Central memory CD4-positive, alpha-beta T cell (primary cell): ENCODE measurements around the gene GRM8.
"Not testable (repeated sequence)": the region's sequence is repeated elsewhere in the genome, so short reads cannot be mapped to it uniquely, and the experiment has no call there.

Experiments used
- DNase-seq: peaks from one replicate; pipeline ENCODE4 v3.0.0; 2022

GRM8 gene

GRCh38 chr7:127021857-127022256 lies 230.9 kb downstream of the GRM8 start:
- no peak for DNase-seq

- DNase-seq, result no peak
Observed at GRCh38 chr7:127021019-127021738, 231.6 kb downstream of the GRM8 start.

GRCh38 chr7:127018889-127019288 lies 233.9 kb downstream of the GRM8 start:
- no peak for DNase-seq

GRCh38 chr7:127017196-127017595 lies 235.5 kb downstream of the GRM8 start:
- no peak for DNase-seq

GRCh38 chr7:127000725-127001124 lies 252.0 kb downstream of the GRM8 start:
- DNase-seq, result no peak

GRCh38 chr7:126996659-126997058 lies 256.1 kb downstream of the GRM8 start:
- DNase-seq, result no peak

- DNase-seq, result no peak
Observed at GRCh38 chr7:126993626-126994213, 259.0 kb downstream of the GRM8 start.

- no peak for DNase-seq
Observed at GRCh38 chr7:126988022-126988421, 264.7 kb downstream of the GRM8 start.

- no peak for DNase-seq
Observed at GRCh38 chr7:126979722-126980121, 273.0 kb downstream of the GRM8 start.

GRCh38 chr7:126978865-126979264 lies 273.9 kb downstream of the GRM8 start:
- no peak for DNase-seq

GRCh38 chr7:126973066-126973465 lies 279.7 kb downstream of the GRM8 start:
- no peak for DNase-seq

GRCh38 chr7:126972571-126972970 lies 280.2 kb downstream of the GRM8 start:
- DNase-seq, result no peak

- no peak for DNase-seq
Observed at GRCh38 chr7:126959649-126960048, 293.1 kb downstream of the GRM8 start.

- no peak for DNase-seq
Observed at GRCh38 chr7:126958367-126958766, 294.4 kb downstream of the GRM8 start.

GRCh38 chr7:126957443-126957842 lies 295.3 kb downstream of the GRM8 start:
- no peak for DNase-seq

GRCh38 chr7:126953461-126953860 lies 299.3 kb downstream of the GRM8 start:
- no peak for DNase-seq

- DNase-seq, result no peak
Observed at GRCh38 chr7:126948664-126949063, 304.1 kb downstream of the GRM8 start.

- DNase-seq, result no peak
Observed at GRCh38 chr7:126940723-126941307, 311.9 kb downstream of the GRM8 start.

- DNase-seq, result no peak
Observed at GRCh38 chr7:126937171-126937570, 315.6 kb downstream of the GRM8 start.

- DNase-seq, result no peak
Observed at GRCh38 chr7:126931581-126931980, 321.2 kb downstream of the GRM8 start.

- DNase-seq, result no peak
Observed at GRCh38 chr7:126930166-126930565, 322.6 kb downstream of the GRM8 start.

GRCh38 chr7:126924477-126924876 lies 328.3 kb downstream of the GRM8 start:
- DNase-seq, result no peak

GRCh38 chr7:126911627-126912026 lies 341.1 kb downstream of the GRM8 start:
- not testable (repeated sequence) for DNase-seq

- DNase-seq, result not testable (repeated sequence)
Observed at GRCh38 chr7:126908564-126908963, 344.2 kb downstream of the GRM8 start.
